Peyer's patch (tissue), 4 donors: Measurements from ENCODE around the gene SLC22A7. TPM values are rescaled to one million over a fixed set of nuclear protein-coding genes. Genes with fewer than 3 reads are reported as not detected.

ENCODE experiments used
- DNase-seq, 3 donors: peaks; one replicate each; pipeline ENCODE4 v3.0.0-alpha.2; 2017 to 2019
- H3K27ac ChIP-seq, 4 donors: fragments of 200-600 bp; sonication (generic); one replicate each; pipeline ENCODE4 v1.5.1; 2016 to 2019
- H3K27me3 ChIP-seq, 2 donors: fragments of 200-600 bp; sonication (generic); one replicate each; pipeline ENCODE4 v1.5.1; 2019
- H3K36me3 ChIP-seq, 3 donors: fragments of 200-600 bp; sonication (generic); one replicate each; pipeline ENCODE4 v1.5.1; 2016 to 2019
- H3K4me1 ChIP-seq, 4 donors: fragments of 200-600 bp; sonication (generic); one replicate each; pipeline ENCODE4 v1.5.1; 2016 to 2019
- H3K4me3 ChIP-seq, 4 donors: fragments of 200-600 bp; sonication (generic); 1 replicate in 3 of 4; 2 replicates in 1 of 4; pipeline ENCODE4 v1.5.1; 2016 to 2019; ENCODE audit warnings: mild to moderate bottlenecking in 1 of 4
- H3K9me3 ChIP-seq, 4 donors: fragments of 200-600 bp; sonication (generic); one replicate each; pipeline ENCODE4 v1.5.1; 2016 to 2019; ENCODE audit warnings: mild to moderate bottlenecking in 1 of 4
- CTCF ChIP-seq, 6 experiments: fragments of 450-650 bp in 4 of 6; fragments of 200-600 bp in 2 of 6; sonication (generic) in 1 of 6; IDR thresholded peaks; one replicate each; pipeline ENCODE4 v1.5.1; 2017 to 2019; ENCODE audit warnings: antibody characterized with exemption in 6 of 6, mild to moderate bottlenecking in 3 of 6, moderate library complexity in 1 of 6
- POLR2A ChIP-seq, 2 donors: fragments of 450-650 bp; IDR thresholded peaks; one replicate each; pipeline ENCODE4 v1.5.1; 2017; ENCODE audit warnings: antibody characterized with exemption in 2 of 2, mild to moderate bottlenecking in 2 of 2, moderate library complexity in 2 of 2
- total RNA-seq, 4 donors: library from RNA; depleted of rRNA; stranded (reverse); fragments of >200 nt; gene quantifications; one replicate each; pipeline ENCODE4 v1.1.0, GENCODE V29; 2016

SLC22A7 gene
- total RNA-seq, 4 donors from 2014 or later = 0.80 TPM; not detected in 3

- peak; percentile 19 to 71 for TF ChIP-seq POLR2A (IDR thresholded peaks at IDR 0.05)
- TF ChIP-seq CTCF (IDR thresholded peaks at IDR 0.05) = no peak
- Histone ChIP-seq H3K36me3 (no peaks in the 10 kb centered on the region), H3K27me3 (no peaks in the 10 kb centered on the region), H3K4me1 (peaks cover 12 to 57% (median 20%) of the 10 kb centered on the region in 4 donors), H3K27ac (peak overlapping the region; percentile 49 to 94 (median 86)), H3K4me3 (peak overlapping the region; percentile 31 to 68 (median 56)), H3K9me3 (no peaks in the 10 kb centered on the region)
- DNase-seq = peak in 2 of 3 donors; percentile 82 to 89
Measured at GRCh38 chr6:43274916-43275597, 23.0 kb upstream of the SLC22A7 start.

- peak in 1 of 3 donors; percentile 54 for DNase-seq
- Histone ChIP-seq H3K27me3 (no peaks in the 10 kb centered on the region), H3K4me3 (peak overlapping the region; percentile 31 to 68 (median 56)), H3K9me3 (no peaks in the 10 kb centered on the region), H3K4me1 (peaks cover 3 to 50% (median 16%) of the 10 kb centered on the region in 4 donors), H3K27ac (peak overlapping the region; percentile 49 to 94 (median 86)), H3K36me3 (no peaks in the 10 kb centered on the region)
- no peak for TF ChIP-seq POLR2A (IDR thresholded peaks at IDR 0.05)
- no peak for TF ChIP-seq CTCF (IDR thresholded peaks at IDR 0.05)
Measured at GRCh38 chr6:43275801-43276576, 22.1 kb upstream of the SLC22A7 start.

GRCh38 chr6:43276577-43277305 is 21.3 kb upstream of the SLC22A7 start:
- TF ChIP-seq CTCF (IDR thresholded peaks at IDR 0.05) = no peak
- TF ChIP-seq POLR2A (IDR thresholded peaks at IDR 0.05) = peak; percentile 10 to 66
- Histone ChIP-seq H3K4me3 (peak overlapping the region in 3 of 4 donors; percentile 52 to 68 (median 60)), H3K9me3 (no peaks in the 10 kb centered on the region)

GRCh38 chr6:43277306-43277642 is 20.8 kb upstream of the SLC22A7 start:
- Histone ChIP-seq H3K4me1 (peaks cover 0 to 45% (median 15%) of the 10 kb centered on the region in 4 donors), H3K4me3 (no peak overlapping the region), H3K27ac (peak overlapping the region in 3 of 4 donors; percentile 79 to 94 (median 93)), H3K36me3 (no peaks in the 10 kb centered on the region), H3K9me3 (no peaks in the 10 kb centered on the region), H3K27me3 (no peaks in the 10 kb centered on the region)
- TF ChIP-seq POLR2A (IDR thresholded peaks at IDR 0.05) = no peak
- TF ChIP-seq CTCF (IDR thresholded peaks at IDR 0.05) = no peak
- DNase-seq = no peak

More at GRCh38 chr6:43276577-43277305, 21.3 kb upstream of the SLC22A7 start:
- H3K4me1 ChIP-seq = peaks cover 0 to 45% (median 15%) of the 10 kb centered on the region in 4 donors
- H3K27me3 ChIP-seq = no peaks in the 10 kb centered on the region
- DNase-seq = peak in 2 of 3 donors; percentile 77 to 79
- no peaks in the 10 kb centered on the region for H3K36me3 ChIP-seq
- peak overlapping the region in 3 of 4 donors; percentile 79 to 94 (median 93) for H3K27ac ChIP-seq
